HuH-7 (cell line): ENCODE data around the gene CT47B1.
"Not testable (repeated sequence)": the region's sequence is repeated elsewhere in the genome, so short reads cannot be mapped to it uniquely, and the experiment has no call there.

Source experiments
- DNase-seq: peaks from one replicate; pipeline ENCODE4 v3.0.0; 2011; ENCODE audit warnings: low spot score

The CT47B1 gene

GRCh38 chrX:120875766-120876165, at the start of gene CT47B1:
CT47B1 (minus strand) TSS chrX:120875866; CDS start chrX:120875670, 196 bp downstream.
- not testable (repeated sequence) for DNase-seq

GRCh38 chrX:120874678-120875557, 748 bp downstream of the CT47B1 start:
- DNase-seq: no peak

GRCh38 chrX:120857240-120857639, 18.4 kb downstream of the CT47B1 start:
- DNase-seq: no peak

- no peak for DNase-seq
These were observed 34.8 kb downstream of the CT47B1 start for GRCh38 chrX:120840827-120841226.

GRCh38 chrX:120839491-120839890, 36.2 kb downstream of the CT47B1 start:
- no peak for DNase-seq

GRCh38 chrX:120827213-120827612, 48.5 kb downstream of the CT47B1 start:
- DNase-seq: not testable (repeated sequence)

- no peak for DNase-seq
These were observed 50.5 kb downstream of the CT47B1 start for GRCh38 chrX:120825146-120825545.

DNA sequence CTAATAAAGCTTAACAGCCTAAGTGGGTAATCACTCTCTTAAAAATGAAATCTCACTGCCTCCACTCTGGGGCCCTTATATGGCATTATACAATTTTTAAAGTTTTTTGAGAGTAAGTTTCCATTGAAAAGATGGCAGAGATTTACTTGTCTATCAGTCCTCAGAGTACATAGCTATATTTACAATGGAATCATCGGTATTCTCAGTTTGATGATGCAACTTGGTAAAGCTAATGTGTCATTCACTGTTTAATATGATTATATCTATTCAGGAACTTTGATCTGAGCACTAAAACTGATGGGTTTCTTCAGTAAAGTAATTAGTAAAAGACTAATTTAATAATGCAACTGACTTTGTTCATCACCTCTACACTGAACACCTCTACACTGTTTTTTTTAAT, 51.6 kb downstream of the CT47B1 start:
- DNase-seq: no peak

GRCh38 chrX:120823556-120823955, 52.1 kb downstream of the CT47B1 start:
- DNase-seq: no peak
